Vagina (tissue), 2 donors: ENCODE data around the gene KDM6A. TPM values are rescaled to one million over a fixed set of nuclear protein-coding genes. Genes with fewer than 3 reads are reported as not detected.
"Not testable (repeated sequence)": the region's sequence is repeated elsewhere in the genome, so short reads cannot be mapped to it uniquely, and the experiment has no call there.

Experiments used
- DNase-seq, 2 donors: peaks; one replicate each; pipeline ENCODE4 v3.0.0-alpha.2; 2017; ENCODE audit errors: extremely low spot score in 2 of 2
- H3K27ac ChIP-seq: fragments of 200-600 bp; sonication (generic); one replicate; pipeline ENCODE4 v1.5.1; 2019
- H3K27me3 ChIP-seq: fragments of 200-600 bp; sonication (generic); one replicate; pipeline ENCODE4 v1.5.1; 2019
- H3K36me3 ChIP-seq, 2 donors: fragments of 200-600 bp; sonication (generic); one replicate each; pipeline ENCODE4 v1.5.1; 2017 to 2019
- H3K4me1 ChIP-seq: fragments of 200-600 bp; sonication (generic); one replicate; pipeline ENCODE4 v1.5.1; 2019
- H3K4me3 ChIP-seq, 2 donors: fragments of 200-600 bp; sonication (generic); 1 replicate in 1 of 2; 2 replicates in 1 of 2; pipeline ENCODE4 v1.5.1; 2016 to 2019
- H3K9me3 ChIP-seq: fragments of 200-600 bp; sonication (generic); one replicate; pipeline ENCODE4 v1.5.1; 2019
- CTCF ChIP-seq, 3 experiments: fragments of 450-650 bp in 2 of 3; fragments of 200-600 bp in 1 of 3; sonication (generic) in 1 of 3; IDR thresholded peaks; one replicate each; pipeline ENCODE4 v1.5.1; 2017 to 2019; ENCODE audit warnings: antibody characterized with exemption in 3 of 3, mild to moderate bottlenecking in 2 of 3, moderate library complexity in 2 of 3
- POLR2A ChIP-seq, 2 donors: fragments of 450-650 bp; IDR thresholded peaks; one replicate each; pipeline ENCODE4 v1.6.1; 2017; ENCODE audit warnings: antibody characterized with exemption in 2 of 2, mild to moderate bottlenecking in 2 of 2, moderate library complexity in 2 of 2
- POLR2AphosphoS5 ChIP-seq, 2 donors: sonication (generic); formaldehyde crosslinking; IDR thresholded peaks; one replicate each; pipeline ENCODE4 v1.9.0; 2017; ENCODE audit warnings: antibody characterized with exemption in 2 of 2, mild to moderate bottlenecking in 2 of 2, low read depth in 1 of 2; ENCODE audit not compliant: insufficient read depth in 1 of 2
- intact Hi-C: fragments of 100-400 bp; cut with DNase I; formaldehyde crosslinking; loops from one replicate; pipeline ENCODE4 v1.15.1; 2023
- total RNA-seq: library from RNA; depleted of rRNA; stranded (reverse); fragments of >200 nt; gene quantifications from one replicate; pipeline ENCODE4 v1.2.3, GENCODE V29; 2016

KDM6A gene
- total RNA-seq, 1 donor from 2014 or later, result 44.2 TPM

GRCh38 chrX:44843318-44843702, 29.7 kb upstream of the KDM6A start:
- TF ChIP-seq POLR2A (IDR thresholded peaks at IDR 0.05) (no peak), CTCF (IDR thresholded peaks at IDR 0.05) (no peak), POLR2AphosphoS5 (IDR thresholded peaks at IDR 0.05; ENCODE audit: insufficient read depth in 1 of 2, low read depth in 1 of 2) (no peak)
- intact Hi-C loops, result no loop called here
- H3K4me3 ChIP-seq, result no peak overlapping the region

GRCh38 chrX:44843753-44844152, 29.2 kb upstream of the KDM6A start, which contains the start of gene DUSP21:
Gene DUSP21 (plus strand): TSS chrX:44844021. CDS start chrX:44844133, 112 bp downstream.
- intact Hi-C loops, result no loop called here
- H3K4me1 ChIP-seq, result no peaks in the 10 kb centered on the region
- no peak within 1 kb of the TSS for H3K4me3 ChIP-seq
- H3K36me3 ChIP-seq, result no peaks in the 10 kb centered on the region
- no peak within 1 kb of the TSS for H3K27ac ChIP-seq
- H3K27me3 ChIP-seq, result no peaks in the 10 kb centered on the region
- no peaks in the 10 kb centered on the region for H3K9me3 ChIP-seq
- DNase-seq, result no peak
- TF ChIP-seq POLR2A (IDR thresholded peaks at IDR 0.05), result no peak
- TF ChIP-seq POLR2AphosphoS5 (IDR thresholded peaks at IDR 0.05; ENCODE audit: insufficient read depth in 1 of 2, low read depth in 1 of 2), result no peak
- no peak for TF ChIP-seq CTCF (IDR thresholded peaks at IDR 0.05)

More at GRCh38 chrX:44843318-44843702, 29.7 kb upstream of the KDM6A start:
- Histone ChIP-seq H3K27me3 (no peaks in the 10 kb centered on the region), H3K36me3 (no peaks in the 10 kb centered on the region), H3K27ac (no peak overlapping the region), H3K4me1 (no peaks in the 10 kb centered on the region), H3K9me3 (no peaks in the 10 kb centered on the region)
- no peak for DNase-seq

GRCh38 chrX:44844204-44844603, 28.8 kb upstream of the KDM6A start:
- TF ChIP-seq CTCF (IDR thresholded peaks at IDR 0.05) (no peak), POLR2A (IDR thresholded peaks at IDR 0.05) (no peak), POLR2AphosphoS5 (IDR thresholded peaks at IDR 0.05; ENCODE audit: insufficient read depth in 1 of 2, low read depth in 1 of 2) (no peak)
- Histone ChIP-seq H3K4me1 (no peaks in the 10 kb centered on the region), H3K27ac (no peak overlapping the region), H3K27me3 (no peaks in the 10 kb centered on the region), H3K36me3 (no peaks in the 10 kb centered on the region), H3K9me3 (no peaks in the 10 kb centered on the region), H3K4me3 (no peak overlapping the region)
- DNase-seq, result no peak
- intact Hi-C loops, result no loop called here

- H3K27me3 ChIP-seq, intact Hi-C loops, H3K27ac ChIP-seq, H3K36me3 ChIP-seq, DNase-seq, H3K4me1 ChIP-seq, H3K4me3 ChIP-seq, H3K9me3 ChIP-seq: not testable (repeated sequence)
These were observed 22.1 kb upstream of the KDM6A start for GRCh38 chrX:44850891-44851290.

GRCh38 chrX:44871114-44871645, 1.8 kb upstream of the KDM6A start:
- TF ChIP-seq CTCF (IDR thresholded peaks at IDR 0.05), result no peak
- no peak for TF ChIP-seq POLR2AphosphoS5 (IDR thresholded peaks at IDR 0.05; ENCODE audit: insufficient read depth in 1 of 2, low read depth in 1 of 2)
- no peak for TF ChIP-seq POLR2A (IDR thresholded peaks at IDR 0.05)
- Histone ChIP-seq H3K27me3 (no peaks in the 10 kb centered on the region), H3K4me1 (peaks cover 27% of the 10 kb centered on the region), H3K9me3 (no peaks in the 10 kb centered on the region), H3K27ac (no peak overlapping the region), H3K4me3 (peak overlapping the region in 1 of 2 donors; percentile 64), H3K36me3 (no peaks in the 10 kb centered on the region)
- intact Hi-C loops, result no loop called here
- DNase-seq, result no peak
